Measurements from ENCODE around the gene GJC1. TPM values are rescaled to one million over a fixed set of nuclear protein-coding genes. Genes with fewer than 3 reads are reported as not detected.
A peak's percentile ranks its signal among the peaks of the same experiment; 100 is the strongest.

Gene GJC1
- total RNA-seq, 1 donor from 2014 or later: 75.2 TPM

- H3K27me3 Mint-ChIP-seq: peaks cover 36% of the 10 kb centered on the region
- H3K4me1 Mint-ChIP-seq (ENCODE audit: low read depth): no peaks in the 10 kb centered on the region
- H3K36me3 Mint-ChIP-seq (ENCODE audit: insufficient read depth): no peaks in the 10 kb centered on the region
- H3K27ac Mint-ChIP-seq: no peak overlapping the region
- TF ChIP-seq, protein P1, sequence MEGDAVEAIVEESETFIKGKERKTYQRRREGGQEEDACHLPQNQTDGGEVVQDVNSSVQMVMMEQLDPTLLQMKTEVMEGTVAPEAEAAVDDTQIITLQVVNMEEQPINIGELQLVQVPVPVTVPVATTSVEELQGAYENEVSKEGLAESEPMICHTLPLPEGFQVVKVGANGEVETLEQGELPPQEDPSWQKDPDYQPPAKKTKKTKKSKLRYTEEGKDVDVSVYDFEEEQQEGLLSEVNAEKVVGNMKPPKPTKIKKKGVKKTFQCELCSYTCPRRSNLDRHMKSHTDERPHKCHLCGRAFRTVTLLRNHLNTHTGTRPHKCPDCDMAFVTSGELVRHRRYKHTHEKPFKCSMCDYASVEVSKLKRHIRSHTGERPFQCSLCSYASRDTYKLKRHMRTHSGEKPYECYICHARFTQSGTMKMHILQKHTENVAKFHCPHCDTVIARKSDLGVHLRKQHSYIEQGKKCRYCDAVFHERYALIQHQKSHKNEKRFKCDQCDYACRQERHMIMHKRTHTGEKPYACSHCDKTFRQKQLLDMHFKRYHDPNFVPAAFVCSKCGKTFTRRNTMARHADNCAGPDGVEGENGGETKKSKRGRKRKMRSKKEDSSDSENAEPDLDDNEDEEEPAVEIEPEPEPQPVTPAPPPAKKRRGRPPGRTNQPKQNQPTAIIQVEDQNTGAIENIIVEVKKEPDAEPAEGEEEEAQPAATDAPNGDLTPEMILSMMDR (IDR thresholded peaks at IDR 0.05; ENCODE audit: unreplicated experiment): no peak
- DNase-seq (ENCODE audit: low spot score, unreplicated experiment): no peak
- H3K4me3 Mint-ChIP-seq (ENCODE audit: low read depth): no peak overlapping the region
- H3K9me3 Mint-ChIP-seq (ENCODE audit: low read depth): no peaks in the 10 kb centered on the region
Observed at GRCh38 chr17:44761932-44762810, 67.9 kb downstream of the GJC1 start.

DNA sequence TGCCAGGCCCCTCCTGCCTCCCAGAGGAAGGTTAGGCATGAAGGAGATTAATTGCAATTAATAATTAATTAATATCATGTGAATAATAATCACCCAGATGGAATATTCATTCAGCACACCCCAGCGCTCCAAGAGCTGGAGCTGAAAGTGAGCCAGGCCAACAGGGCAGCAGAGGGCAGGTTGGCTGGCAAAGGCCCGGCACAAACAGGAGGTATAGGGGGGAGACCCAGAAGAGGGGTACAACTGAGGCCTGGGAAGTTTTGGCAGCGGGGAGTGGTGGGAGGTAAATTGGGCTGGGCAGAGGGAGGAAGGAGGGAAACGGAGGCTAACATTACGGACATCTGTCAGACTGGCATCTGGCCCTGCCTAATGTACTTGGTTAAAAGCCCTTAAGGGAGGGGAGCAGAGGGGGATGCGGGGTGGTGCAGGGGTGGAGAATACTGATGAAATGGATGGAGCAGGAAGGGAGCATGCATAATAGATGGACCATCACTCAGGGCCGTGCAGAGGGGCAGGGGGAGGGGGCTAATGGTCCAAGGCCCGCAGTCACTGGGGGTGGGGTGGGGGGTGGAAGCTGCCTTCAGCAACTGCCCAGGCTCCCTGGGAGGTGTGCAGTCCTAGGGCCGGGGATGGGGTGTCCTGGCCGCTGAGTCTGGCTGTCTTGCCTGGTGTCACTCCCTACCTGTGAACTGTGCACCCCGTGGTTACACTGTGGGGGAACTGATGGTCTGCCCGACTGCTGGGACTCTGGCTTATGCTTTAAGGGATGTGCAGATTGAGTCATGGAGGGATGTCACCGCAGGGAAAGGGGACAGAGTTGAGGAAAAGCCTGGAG is 69.4 kb downstream of the GJC1 start:
- Mint-ChIP-seq H3K4me1 (ENCODE audit: low read depth) (no peaks in the 10 kb centered on the region), H3K4me3 (ENCODE audit: low read depth) (no peak overlapping the region), H3K27ac (no peak overlapping the region), H3K27me3 (peaks cover 35% of the 10 kb centered on the region), H3K9me3 (ENCODE audit: low read depth) (no peaks in the 10 kb centered on the region), H3K36me3 (ENCODE audit: insufficient read depth) (no peaks in the 10 kb centered on the region)
- DNase-seq (ENCODE audit: low spot score, unreplicated experiment): no peak
- TF ChIP-seq, protein P1 (IDR thresholded peaks at IDR 0.05; ENCODE audit: unreplicated experiment): no peak

DNA sequence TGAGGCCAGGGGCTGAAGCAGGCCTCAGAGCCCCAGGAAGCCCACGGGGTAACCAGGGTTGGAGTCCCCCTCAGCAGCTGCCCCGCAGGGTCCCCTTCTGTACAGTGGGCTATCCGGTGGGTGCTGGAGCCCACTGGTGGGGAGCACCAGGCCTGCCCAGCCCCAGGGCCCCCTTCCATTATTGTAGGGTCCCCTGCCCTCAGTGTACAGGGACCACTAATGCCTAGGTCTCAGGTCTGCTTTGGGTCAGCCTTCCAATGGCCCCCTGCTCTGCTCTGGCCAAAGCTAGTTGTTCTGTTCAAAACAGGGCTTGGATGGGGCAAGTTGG is 70.2 kb downstream of the GJC1 start:
- Mint-ChIP-seq H3K27me3 (peaks cover 35% of the 10 kb centered on the region), H3K4me3 (ENCODE audit: low read depth) (no peak overlapping the region), H3K4me1 (ENCODE audit: low read depth) (no peaks in the 10 kb centered on the region), H3K36me3 (ENCODE audit: insufficient read depth) (no peaks in the 10 kb centered on the region), H3K27ac (no peak overlapping the region), H3K9me3 (ENCODE audit: low read depth) (no peaks in the 10 kb centered on the region)
- no peak for DNase-seq (ENCODE audit: low spot score, unreplicated experiment)
- TF ChIP-seq, protein P1 (IDR thresholded peaks at IDR 0.05; ENCODE audit: unreplicated experiment): no peak

GRCh38 chr17:44759086-44759915 is 70.8 kb downstream of the GJC1 start:
- H3K36me3 Mint-ChIP-seq (ENCODE audit: insufficient read depth): no peaks in the 10 kb centered on the region
- TF ChIP-seq, protein P1 (IDR thresholded peaks at IDR 0.05; ENCODE audit: unreplicated experiment): peak; percentile 46
- H3K4me3 Mint-ChIP-seq (ENCODE audit: low read depth): peak overlapping the region; percentile 35
- H3K27me3 Mint-ChIP-seq: peaks cover 35% of the 10 kb centered on the region
- no peaks in the 10 kb centered on the region for H3K9me3 Mint-ChIP-seq (ENCODE audit: low read depth)
- H3K27ac Mint-ChIP-seq: no peak overlapping the region
- no peaks in the 10 kb centered on the region for H3K4me1 Mint-ChIP-seq (ENCODE audit: low read depth)
- DNase-seq (ENCODE audit: low spot score, unreplicated experiment): no peak

Measured in progenitor cell of endocrine pancreas (in vitro differentiated cells).